SIG-M5 treated with dmso at 0.1 percent for 504 hours (cell line): ENCODE results near the gene ZNF888.
"Not testable (repeated sequence)": the region's sequence is repeated elsewhere in the genome, so short reads cannot be mapped to it uniquely, and the experiment has no call there.

Source experiments
- DNase-seq: peaks from one replicate; lab custom pipeline; 2025; ENCODE audit not compliant: unreplicated experiment; lab: John Stamatoyannopoulos, UW

Gene ZNF888

GRCh38 chr19:52922841-52923777 lies at the start of gene ZNF888:
ZNF888 (minus strand) TSS chr19:52923428; CDS start chr19:52917873, 5,555 bp downstream.
- DNase-seq: peak; percentile 17

GRCh38 chr19:52967772-52968171 lies 44.5 kb upstream of the ZNF888 start:
- DNase-seq: no peak

GRCh38 chr19:52963247-52963618 lies 40.0 kb upstream of the ZNF888 start:
- DNase-seq: no peak

- DNase-seq: peak; percentile 32
These were observed 39.4 kb upstream of the ZNF888 start, which contains the start of gene ZNF816 for GRCh38 chr19:52962394-52963246. ZNF816 (minus strand) TSS chr19:52962881; CDS start chr19:52956089, 6,792 bp downstream.

- no peak for DNase-seq
These were observed 38.8 kb upstream of the ZNF888 start for GRCh38 chr19:52961981-52962380.

GRCh38 chr19:52959613-52960295 lies 36.5 kb upstream of the ZNF888 start:
- no peak for DNase-seq

GRCh38 chr19:52957591-52957990 lies 34.4 kb upstream of the ZNF888 start:
- DNase-seq: no peak

GRCh38 chr19:52956917-52957316 lies 33.7 kb upstream of the ZNF888 start:
- DNase-seq: no peak

GRCh38 chr19:52949422-52949821 lies 26.2 kb upstream of the ZNF888 start:
- DNase-seq: no peak

GRCh38 chr19:52948025-52948770 lies 25.0 kb upstream of the ZNF888 start:
- DNase-seq: no peak

- DNase-seq: no peak
These were observed 23.4 kb upstream of the ZNF888 start for GRCh38 chr19:52946322-52947310.

GRCh38 chr19:52945652-52946321 lies 22.6 kb upstream of the ZNF888 start:
- DNase-seq: no peak

- not testable (repeated sequence) for DNase-seq
These were observed 21.7 kb upstream of the ZNF888 start for GRCh38 chr19:52944703-52945493.

GRCh38 chr19:52943884-52944643 lies 20.8 kb upstream of the ZNF888 start:
- DNase-seq: no peak

- DNase-seq: no peak
These were observed 20.1 kb upstream of the ZNF888 start for GRCh38 chr19:52943134-52943883.

GRCh38 chr19:52942386-52943133 lies 19.3 kb upstream of the ZNF888 start:
- peak; percentile 3 for DNase-seq
